ENCODE data around the gene ENAH.

ENAH gene

DNA sequence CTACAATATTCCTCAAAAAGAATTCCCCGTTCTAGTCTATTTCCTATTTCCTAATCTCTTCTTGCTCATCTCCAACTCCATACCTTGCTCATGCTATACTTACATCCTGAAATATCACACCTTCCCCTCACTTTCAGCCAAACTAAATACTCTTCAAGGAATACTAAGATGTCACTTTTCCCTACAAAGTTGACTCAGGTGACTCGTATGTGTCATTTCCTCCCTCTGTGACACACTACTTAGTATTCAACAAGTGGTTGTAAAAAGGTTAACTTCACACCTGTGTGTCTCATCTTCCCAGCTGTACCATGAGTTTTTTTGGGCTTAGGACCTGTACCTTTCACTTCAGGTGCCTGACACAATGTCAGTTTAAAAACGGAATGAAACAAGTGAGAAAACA lies 143.2 kb downstream of the ENAH start:
- H3K27ac ChIP-seq (ENCODE audit: low read depth, low read length): no peak overlapping the region
- H3K79me2 ChIP-seq (ENCODE audit: control insufficient read depth, low read length): no peaks in the 10 kb centered on the region
- no peaks in the 10 kb centered on the region for H3K9me2 ChIP-seq (replicated peaks; ENCODE audit: control insufficient read depth, low read length)
- H4K20me1 ChIP-seq (ENCODE audit: control insufficient read depth, insufficient read depth, low read depth, low read length): no peaks in the 10 kb centered on the region
- H3K9me3 ChIP-seq (ENCODE audit: control insufficient read depth, insufficient read depth, low read length): no peaks in the 10 kb centered on the region
- TF ChIP-seq CTCF (IDR thresholded peaks at IDR 0.05; ENCODE audit: low read depth, low read length, poor library complexity, severe bottlenecking) (no peak), EZH2phosphoT487 (IDR thresholded peaks at IDR 0.05; ENCODE audit: borderline replicate concordance, low read length) (no peak)
- H3F3A ChIP-seq (ENCODE audit: control insufficient read depth, insufficient read depth): no peaks in the 10 kb centered on the region
- H3K4me1 ChIP-seq (ENCODE audit: control insufficient read depth, low read length): no peaks in the 10 kb centered on the region
- peaks cover 13% of the 10 kb centered on the region for H3K27me3 ChIP-seq (ENCODE audit: control insufficient read depth, low read length)
- H3K36me3 ChIP-seq (ENCODE audit: control insufficient read depth, low read length): no peaks in the 10 kb centered on the region
- no peak overlapping the region for H3K4me2 ChIP-seq (ENCODE audit: low read length)
- H3K4me3 ChIP-seq (ENCODE audit: low read length): no peak overlapping the region

DNA sequence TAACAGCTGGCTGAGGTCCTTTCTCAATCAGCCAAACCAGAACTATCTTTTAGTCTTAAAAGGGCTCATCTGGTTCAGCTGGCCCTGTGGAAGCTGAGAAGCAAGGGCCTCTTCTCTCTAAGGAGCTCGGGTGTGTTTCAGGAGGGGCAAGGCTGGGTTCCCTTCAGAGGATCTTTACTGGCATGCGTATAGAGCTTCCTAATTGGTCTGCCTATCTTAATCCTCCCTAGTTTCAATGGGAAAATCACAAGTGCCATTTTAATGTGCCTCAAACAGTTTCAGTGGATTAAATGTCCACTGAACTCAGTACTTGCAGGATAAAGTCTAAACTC lies 143.6 kb downstream of the ENAH start:
- Histone ChIP-seq H3K4me3 (ENCODE audit: low read length) (no peak overlapping the region), H3K27me3 (ENCODE audit: control insufficient read depth, low read length) (peaks cover 16% of the 10 kb centered on the region), H3F3A (ENCODE audit: control insufficient read depth, insufficient read depth) (no peaks in the 10 kb centered on the region), H3K27ac (ENCODE audit: low read depth, low read length) (no peak overlapping the region), H3K79me2 (ENCODE audit: control insufficient read depth, low read length) (no peaks in the 10 kb centered on the region), H3K9me3 (ENCODE audit: control insufficient read depth, insufficient read depth, low read length) (no peaks in the 10 kb centered on the region), H4K20me1 (ENCODE audit: control insufficient read depth, insufficient read depth, low read depth, low read length) (no peaks in the 10 kb centered on the region), H3K36me3 (ENCODE audit: control insufficient read depth, low read length) (no peaks in the 10 kb centered on the region), H3K9me2 (replicated peaks; ENCODE audit: control insufficient read depth, low read length) (no peaks in the 10 kb centered on the region), H3K4me2 (ENCODE audit: low read length) (no peak overlapping the region), H3K4me1 (ENCODE audit: control insufficient read depth, low read length) (no peaks in the 10 kb centered on the region)
- TF ChIP-seq EZH2phosphoT487 (IDR thresholded peaks at IDR 0.05; ENCODE audit: borderline replicate concordance, low read length) (no peak), CTCF (IDR thresholded peaks at IDR 0.05; ENCODE audit: low read depth, low read length, poor library complexity, severe bottlenecking) (no peak)

- no peaks in the 10 kb centered on the region for H3K4me1 ChIP-seq (ENCODE audit: control insufficient read depth, low read length)
- H3K4me2 ChIP-seq (ENCODE audit: low read length): no peak overlapping the region
- H3K27ac ChIP-seq (ENCODE audit: low read depth, low read length): no peak overlapping the region
- peaks cover 16% of the 10 kb centered on the region for H3K27me3 ChIP-seq (ENCODE audit: control insufficient read depth, low read length)
- H3F3A ChIP-seq (ENCODE audit: control insufficient read depth, insufficient read depth): no peaks in the 10 kb centered on the region
- no peaks in the 10 kb centered on the region for H3K36me3 ChIP-seq (ENCODE audit: control insufficient read depth, low read length)
- no peak overlapping the region for H3K4me3 ChIP-seq (ENCODE audit: low read length)
- no peaks in the 10 kb centered on the region for H3K9me3 ChIP-seq (ENCODE audit: control insufficient read depth, insufficient read depth, low read length)
- H3K9me2 ChIP-seq (replicated peaks; ENCODE audit: control insufficient read depth, low read length): no peaks in the 10 kb centered on the region
- no peaks in the 10 kb centered on the region for H3K79me2 ChIP-seq (ENCODE audit: control insufficient read depth, low read length)
- H4K20me1 ChIP-seq (ENCODE audit: control insufficient read depth, insufficient read depth, low read depth, low read length): no peaks in the 10 kb centered on the region
- no peak for TF ChIP-seq CTCF (IDR thresholded peaks at IDR 0.05; ENCODE audit: low read depth, low read length, poor library complexity, severe bottlenecking)
- no peak for TF ChIP-seq EZH2phosphoT487 (IDR thresholded peaks at IDR 0.05; ENCODE audit: borderline replicate concordance, low read length)
Observed at GRCh38 chr1:225508538-225509375, 144.2 kb downstream of the ENAH start.
